Karpas-422 (cell line): ENCODE results near the gene YAP1. TPM values are rescaled to one million over a fixed set of nuclear protein-coding genes. Genes with fewer than 3 reads are reported as not detected.

Experiments used
- DNase-seq: peaks from one replicate; pipeline ENCODE4 v3.0.0-alpha.2; 2015
- H2AFZ ChIP-seq: fragments of 200-600 bp; sonication (generic); 2 replicates; pipeline ENCODE4 v1.6.1; 2014; ENCODE audit warnings: antibody characterized with exemption, low read length, mixed read lengths
- H3K27ac ChIP-seq: fragments of 200-600 bp; sonication (generic); 2 replicates; pipeline ENCODE4 v1.5.1; 2014; ENCODE audit warnings: mild to moderate bottlenecking, low read length, moderate library complexity
- H3K27me3 ChIP-seq: fragments of 200-600 bp; sonication (generic); 2 replicates; pipeline ENCODE4 v1.6.1; 2014; ENCODE audit warnings: low read length, mixed read lengths
- H3K36me3 ChIP-seq: fragments of 200-600 bp; sonication (generic); 2 replicates; pipeline ENCODE4 v1.6.1; 2014; ENCODE audit warnings: low read length, mixed read lengths; ENCODE audit not compliant: insufficient read depth
- H3K4me1 ChIP-seq: fragments of 200-600 bp; sonication (generic); 2 replicates; pipeline ENCODE4 v1.6.1; 2014; ENCODE audit warnings: mild to moderate bottlenecking, low read length, mixed read lengths
- H3K4me2 ChIP-seq: fragments of 200-600 bp; sonication (generic); 2 replicates; pipeline ENCODE4 v1.6.1; 2014; ENCODE audit warnings: low read length, low read depth, mild to moderate bottlenecking; ENCODE audit not compliant: poor library complexity, severe bottlenecking
- H3K4me3 ChIP-seq: fragments of 200-600 bp; sonication (generic); 2 replicates; pipeline ENCODE4 v1.5.1; 2014; ENCODE audit warnings: mild to moderate bottlenecking, antibody characterized with exemption, low read length, mixed read lengths
- H3K79me2 ChIP-seq: fragments of 200-600 bp; sonication (generic); 2 replicates; pipeline ENCODE4 v1.6.1; 2014; ENCODE audit warnings: mild to moderate bottlenecking, low read length, mixed read lengths
- H3K9ac ChIP-seq: fragments of 200-600 bp; sonication (generic); 2 replicates; pipeline ENCODE4 v1.6.0; 2014; ENCODE audit warnings: low read length
- H3K9me2 ChIP-seq: fragments of 200-600 bp; sonication (generic), shearing (Covaris generic); replicated peaks from 2 replicates; pipeline ENCODE4 v1.6.0; 2014; ENCODE audit warnings: mild to moderate bottlenecking, low read length, moderate library complexity; ENCODE audit not compliant: insufficient read depth
- H3K9me3 ChIP-seq: fragments of 300-700, 200-600 bp; sonication (generic); 2 replicates; pipeline ENCODE4 v1.6.1; 2014; ENCODE audit warnings: low read length, mixed read lengths
- H4K20me1 ChIP-seq: fragments of 200-600 bp; sonication (generic); 2 replicates; pipeline ENCODE4 v1.6.1; 2014; ENCODE audit warnings: mild to moderate bottlenecking, antibody characterized with exemption, low read length, low read depth; ENCODE audit not compliant: insufficient read depth
- total RNA-seq: library from RNA; depleted of rRNA; stranded (reverse); fragments of >200 nt; shearing (Covaris generic); gene quantifications from 2 replicates; pipeline ENCODE4 v1.2.3, GENCODE V29; 2014; ENCODE audit warnings: low replicate concordance

The YAP1 gene
- total RNA-seq, 1 experiment from 2014 or later, result not detected

- H3K79me2 ChIP-seq, result no peaks in the 10 kb centered on the region
- no peaks in the 10 kb centered on the region for H3K36me3 ChIP-seq
- H3K9me2 ChIP-seq, result no peaks in the 10 kb centered on the region
- no peaks in the 10 kb centered on the region for H3K9me3 ChIP-seq
- H2AFZ ChIP-seq, result no peak overlapping the region
- H4K20me1 ChIP-seq, result no peaks in the 10 kb centered on the region
- no peak overlapping the region for H3K27ac ChIP-seq
- DNase-seq, result no peak
- peaks cover 25% of the 10 kb centered on the region for H3K4me1 ChIP-seq
- no peak overlapping the region for H3K9ac ChIP-seq
- no peak overlapping the region for H3K4me2 ChIP-seq
- no peaks in the 10 kb centered on the region for H3K27me3 ChIP-seq
- no peak overlapping the region for H3K4me3 ChIP-seq
These were observed 127.0 kb downstream of the YAP1 start for GRCh38 chr11:102237096-102237735.

GRCh38 chr11:102238391-102238821, 128.2 kb downstream of the YAP1 start:
- H3K4me3 ChIP-seq, result no peak overlapping the region
- H2AFZ ChIP-seq, result no peak overlapping the region
- H3K9ac ChIP-seq, result no peak overlapping the region
- no peaks in the 10 kb centered on the region for H3K27me3 ChIP-seq
- no peak overlapping the region for H3K27ac ChIP-seq
- peaks cover 25% of the 10 kb centered on the region for H3K4me1 ChIP-seq
- no peaks in the 10 kb centered on the region for H3K9me2 ChIP-seq
- no peak overlapping the region for H3K4me2 ChIP-seq
- no peaks in the 10 kb centered on the region for H3K79me2 ChIP-seq
- no peaks in the 10 kb centered on the region for H4K20me1 ChIP-seq
- H3K9me3 ChIP-seq, result no peaks in the 10 kb centered on the region
- DNase-seq, result no peak
- no peaks in the 10 kb centered on the region for H3K36me3 ChIP-seq

- H3K9me3 ChIP-seq, result no peaks in the 10 kb centered on the region
These were observed 129.2 kb downstream of the YAP1 start for GRCh38 chr11:102239448-102239847.

DNA sequence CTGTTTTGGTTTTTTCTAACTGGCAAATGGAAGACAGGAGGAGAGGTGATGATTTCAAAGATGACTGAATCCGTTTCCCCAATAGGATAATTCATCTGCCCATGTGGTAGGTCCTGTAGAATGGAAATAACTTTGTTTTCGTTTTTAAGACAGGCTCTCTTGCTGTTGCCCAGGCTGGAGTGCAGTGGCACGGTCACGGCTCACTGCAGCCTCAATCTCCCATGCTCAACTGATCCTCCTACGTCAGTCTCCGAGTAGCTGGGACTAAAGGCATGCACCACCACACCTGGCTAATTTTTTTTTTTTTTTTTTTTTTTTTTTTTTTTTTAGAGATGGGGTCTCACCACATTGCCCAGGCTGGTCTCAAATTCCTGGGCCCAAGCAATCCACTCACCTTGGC, 129.7 kb downstream of the YAP1 start:
- Histone ChIP-seq H3K9me2 (no peaks in the 10 kb centered on the region), H3K4me1 (peaks cover 25% of the 10 kb centered on the region), H3K36me3 (no peaks in the 10 kb centered on the region), H2AFZ (no peak overlapping the region), H3K9ac (no peak overlapping the region), H3K9me3 (no peaks in the 10 kb centered on the region), H3K27me3 (no peaks in the 10 kb centered on the region), H4K20me1 (no peaks in the 10 kb centered on the region), H3K79me2 (no peaks in the 10 kb centered on the region), H3K4me3 (no peak overlapping the region), H3K4me2 (no peak overlapping the region), H3K27ac (no peak overlapping the region)
- DNase-seq, result no peak

More at GRCh38 chr11:102239448-102239847, 129.2 kb downstream of the YAP1 start:
- H2AFZ ChIP-seq, result no peak overlapping the region
- no peaks in the 10 kb centered on the region for H3K36me3 ChIP-seq
- H3K27ac ChIP-seq, result no peak overlapping the region
- no peaks in the 10 kb centered on the region for H3K27me3 ChIP-seq
- no peak overlapping the region for H3K9ac ChIP-seq
- H4K20me1 ChIP-seq, result no peaks in the 10 kb centered on the region
- H3K4me3 ChIP-seq, result no peak overlapping the region
- peaks cover 25% of the 10 kb centered on the region for H3K4me1 ChIP-seq
- no peak for DNase-seq
- no peak overlapping the region for H3K4me2 ChIP-seq
- no peaks in the 10 kb centered on the region for H3K9me2 ChIP-seq
- H3K79me2 ChIP-seq, result no peaks in the 10 kb centered on the region

DNA sequence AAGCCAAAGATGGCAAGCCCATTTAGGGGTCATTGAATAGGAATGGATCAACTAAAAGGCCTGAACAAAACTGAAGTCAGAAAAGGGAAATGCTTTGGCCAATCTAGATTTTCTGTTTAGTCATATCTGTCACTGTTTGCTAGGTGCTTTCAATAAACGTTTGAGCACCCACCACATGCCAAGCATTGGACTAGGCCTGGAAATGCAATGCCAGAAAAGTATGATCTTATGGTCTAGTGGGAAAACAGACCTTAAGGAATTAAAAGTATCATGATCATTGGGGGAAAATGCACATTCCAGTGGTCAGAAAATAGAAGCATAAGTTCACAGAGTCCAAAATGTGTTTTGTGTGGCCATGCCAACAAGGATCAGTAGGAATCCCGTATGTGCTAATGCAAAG, 130.3 kb downstream of the YAP1 start:
- Histone ChIP-seq H3K4me1 (peaks cover 23% of the 10 kb centered on the region), H3K27ac (no peak overlapping the region), H3K79me2 (no peaks in the 10 kb centered on the region), H3K36me3 (no peaks in the 10 kb centered on the region), H2AFZ (peak overlapping the region; percentile 1; the same call in 1 of the 2 replicates), H3K4me2 (no peak overlapping the region), H3K27me3 (no peaks in the 10 kb centered on the region), H3K9me3 (no peaks in the 10 kb centered on the region), H3K9me2 (no peaks in the 10 kb centered on the region), H3K9ac (no peak overlapping the region), H3K4me3 (no peak overlapping the region), H4K20me1 (no peaks in the 10 kb centered on the region)
- no peak for DNase-seq

GRCh38 chr11:102241026-102241425, 130.8 kb downstream of the YAP1 start:
- Histone ChIP-seq H3K9me3 (no peaks in the 10 kb centered on the region), H3K27me3 (no peaks in the 10 kb centered on the region), H2AFZ (peak overlapping the region; percentile 1; the same call in 1 of the 2 replicates), H3K4me1 (peaks cover 18% of the 10 kb centered on the region), H3K4me2 (no peak overlapping the region), H3K27ac (no peak overlapping the region), H3K36me3 (no peaks in the 10 kb centered on the region), H3K4me3 (no peak overlapping the region), H3K79me2 (no peaks in the 10 kb centered on the region), H3K9me2 (no peaks in the 10 kb centered on the region), H3K9ac (no peak overlapping the region), H4K20me1 (no peaks in the 10 kb centered on the region)
- DNase-seq, result peak; percentile 69

GRCh38 chr11:102243399-102243884, 133.2 kb downstream of the YAP1 start:
- H3K36me3 ChIP-seq, result no peaks in the 10 kb centered on the region
- no peak overlapping the region for H3K9ac ChIP-seq
- DNase-seq, result no peak
- H3K4me1 ChIP-seq, result peaks cover 13% of the 10 kb centered on the region
- no peak overlapping the region for H3K4me2 ChIP-seq
- no peaks in the 10 kb centered on the region for H3K9me2 ChIP-seq
- H3K4me3 ChIP-seq, result no peak overlapping the region
- H3K9me3 ChIP-seq, result no peaks in the 10 kb centered on the region
- no peaks in the 10 kb centered on the region for H3K27me3 ChIP-seq
- H2AFZ ChIP-seq, result no peak overlapping the region
- no peak overlapping the region for H3K27ac ChIP-seq
- H4K20me1 ChIP-seq, result no peaks in the 10 kb centered on the region
- H3K79me2 ChIP-seq, result no peaks in the 10 kb centered on the region

- Histone ChIP-seq H3K4me1 (peaks cover 11% of the 10 kb centered on the region), H3K9me3 (no peaks in the 10 kb centered on the region), H3K4me3 (no peak overlapping the region), H3K27me3 (no peaks in the 10 kb centered on the region), H3K9ac (no peak overlapping the region), H3K4me2 (no peak overlapping the region), H4K20me1 (no peaks in the 10 kb centered on the region), H3K27ac (no peak overlapping the region), H3K9me2 (no peaks in the 10 kb centered on the region), H3K79me2 (no peaks in the 10 kb centered on the region), H2AFZ (no peak overlapping the region), H3K36me3 (no peaks in the 10 kb centered on the region)
- DNase-seq, result no peak
These were observed 134.6 kb downstream of the YAP1 start for GRCh38 chr11:102244681-102245409.
